Stimulated activated CD8-positive, alpha-beta memory T cell treated with anti-CD3 and anti-CD28 coated beads, Interleukin-15, amount 100 ng/mL, for 48 hours (primary cell): Measurements from ENCODE around the gene PIWIL1.

ENCODE experiments used
- DNase-seq, 2 donors: peaks; one replicate each; pipeline ENCODE4 v3.0.0-alpha.2; 2020; ENCODE audit warnings: low read depth in 2 of 2

Gene PIWIL1

DNA sequence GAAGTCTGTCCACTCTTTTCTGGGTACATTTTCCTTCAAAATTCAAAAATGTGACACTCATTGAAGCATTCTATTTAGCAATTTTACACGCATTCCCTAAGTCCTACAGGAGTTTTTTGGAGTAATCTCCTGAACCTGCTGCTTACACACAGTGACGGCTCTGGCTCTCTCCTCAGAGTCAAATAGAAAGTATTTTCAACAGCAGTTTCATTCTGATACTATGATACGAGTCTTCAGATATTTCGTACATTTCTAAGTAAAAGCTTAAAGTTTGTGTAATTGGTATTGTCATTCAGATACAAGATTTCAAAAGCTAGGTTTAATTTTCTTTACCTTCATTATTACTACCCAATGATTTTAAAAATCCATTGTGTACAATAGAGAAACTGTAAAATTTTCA lies 36.4 kb downstream of the PIWIL1 start:
- DNase-seq: no peak

DNA sequence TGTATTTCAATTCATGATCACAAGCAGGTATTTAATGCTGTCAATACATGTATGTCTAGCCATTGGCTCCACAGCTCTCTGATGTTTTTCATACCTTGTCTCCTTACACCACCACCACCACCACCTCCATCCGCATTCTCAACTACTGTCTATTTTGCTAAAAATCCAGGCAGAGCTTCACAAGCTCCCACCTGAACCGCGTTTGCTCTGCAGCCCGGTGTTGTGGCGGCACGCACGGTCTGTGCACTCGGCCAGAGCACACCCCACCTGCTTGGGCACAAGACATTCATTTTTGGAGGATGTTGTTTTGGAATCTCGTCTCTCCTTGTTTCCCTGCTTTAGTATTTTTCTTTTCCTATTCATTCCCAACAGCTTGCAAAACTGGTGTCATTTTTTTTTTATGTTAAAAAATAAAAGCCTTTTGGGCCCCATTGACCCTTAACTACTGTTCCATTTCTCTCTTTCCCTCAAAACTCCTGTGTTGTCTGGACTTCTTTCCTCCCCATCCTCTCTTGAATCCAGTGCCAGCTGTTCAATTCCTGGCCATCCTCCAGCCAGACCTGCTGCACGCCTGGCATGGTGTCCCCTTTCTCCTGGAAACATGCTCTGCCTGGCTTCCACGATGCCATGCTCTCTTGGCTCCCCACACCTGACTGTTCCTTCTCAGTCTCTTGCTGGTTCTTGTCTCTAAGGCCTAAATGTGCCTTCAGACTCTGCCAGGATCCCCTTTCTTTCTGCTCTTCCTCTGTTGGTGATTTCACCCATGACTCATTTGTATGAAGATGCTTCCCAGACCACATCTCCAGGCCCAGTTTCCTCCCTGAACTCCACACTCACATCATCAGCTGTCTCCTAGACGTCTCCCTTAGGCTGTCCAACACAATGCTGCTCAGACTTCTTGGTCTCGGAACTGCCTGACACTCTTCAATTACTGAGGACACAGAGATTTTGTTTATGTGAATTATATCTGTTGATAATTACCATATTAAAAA lies 37.9 kb downstream of the PIWIL1 start:
- DNase-seq: no peak

DNA sequence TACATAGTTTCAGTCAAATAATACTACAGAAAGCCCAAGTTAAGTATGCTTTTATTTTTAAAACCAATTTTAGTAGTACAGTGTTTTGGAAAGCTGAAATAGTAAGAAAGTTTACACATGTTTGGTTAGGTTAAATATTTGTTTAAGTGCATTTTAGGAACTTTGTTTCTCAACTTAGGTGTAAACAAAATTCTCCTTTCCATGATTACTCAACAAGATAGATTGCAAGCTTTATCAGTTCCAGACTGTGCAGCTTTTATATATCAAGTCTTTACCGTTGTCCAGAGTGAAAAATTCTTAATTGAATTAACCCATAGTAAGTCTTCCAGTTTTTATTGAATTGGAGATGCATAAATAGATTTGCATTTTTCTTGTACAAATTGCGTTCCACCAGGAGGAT lies 45.1 kb downstream of the PIWIL1 start:
- DNase-seq: no peak

DNA sequence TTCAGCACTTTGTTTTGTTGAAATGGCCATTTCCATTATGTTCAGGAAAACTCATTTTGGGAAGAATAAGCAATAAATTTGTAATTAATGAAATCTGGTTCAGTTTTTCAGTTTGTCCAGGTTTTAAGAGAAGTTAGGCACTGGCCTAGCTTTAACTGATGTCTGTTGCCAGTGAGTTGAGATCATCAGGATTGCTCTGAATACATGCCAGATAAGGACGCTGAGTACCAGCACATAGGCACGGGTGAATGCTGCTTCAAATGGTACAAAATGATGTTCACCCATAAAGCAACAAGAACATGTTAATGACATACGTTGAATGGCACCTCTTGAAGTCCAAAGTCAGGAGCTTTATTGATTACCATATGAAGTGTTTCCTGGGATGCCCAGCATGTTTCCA lies 46.5 kb downstream of the PIWIL1 start:
- DNase-seq: no peak

DNA sequence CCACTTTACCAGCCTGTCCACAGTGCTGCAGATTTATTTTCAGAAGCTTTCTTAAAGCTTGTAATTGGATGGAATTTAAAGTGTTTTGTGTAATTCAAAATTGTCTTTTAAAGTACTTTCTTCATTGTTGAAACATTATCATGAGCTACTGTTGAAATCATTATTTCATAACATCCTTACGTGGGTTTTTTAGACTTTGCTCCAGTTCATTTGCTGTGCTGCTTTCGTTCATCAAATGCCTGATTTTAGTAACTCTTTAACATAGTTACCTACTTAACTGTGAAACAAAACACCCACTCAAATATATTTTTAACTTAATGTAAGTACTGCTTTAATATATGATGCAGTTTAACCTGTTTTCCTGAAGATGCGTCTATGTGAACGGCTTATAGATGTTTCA lies 47.5 kb downstream of the PIWIL1 start:
- no peak for DNase-seq

DNA sequence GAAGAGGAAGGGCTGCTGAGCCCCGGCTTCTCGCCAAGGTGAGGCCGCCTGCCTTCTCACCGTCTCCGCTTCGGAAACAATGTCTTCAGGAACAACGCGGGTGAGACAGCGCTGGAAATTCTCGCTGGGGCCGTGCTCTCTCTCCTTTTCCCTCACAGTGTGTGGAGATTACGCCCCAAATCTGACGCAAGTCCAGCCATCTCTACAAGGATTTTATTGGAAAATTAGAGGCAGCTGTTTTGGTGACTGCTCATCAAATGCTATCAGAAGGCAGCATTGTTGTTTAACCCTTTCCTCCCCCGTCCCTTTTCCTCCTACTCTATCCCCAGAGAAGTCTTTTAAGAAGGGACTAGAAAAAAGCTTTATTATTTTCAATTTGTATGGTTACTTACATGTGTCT lies 53.5 kb downstream of the PIWIL1 start:
- DNase-seq: no peak

DNA sequence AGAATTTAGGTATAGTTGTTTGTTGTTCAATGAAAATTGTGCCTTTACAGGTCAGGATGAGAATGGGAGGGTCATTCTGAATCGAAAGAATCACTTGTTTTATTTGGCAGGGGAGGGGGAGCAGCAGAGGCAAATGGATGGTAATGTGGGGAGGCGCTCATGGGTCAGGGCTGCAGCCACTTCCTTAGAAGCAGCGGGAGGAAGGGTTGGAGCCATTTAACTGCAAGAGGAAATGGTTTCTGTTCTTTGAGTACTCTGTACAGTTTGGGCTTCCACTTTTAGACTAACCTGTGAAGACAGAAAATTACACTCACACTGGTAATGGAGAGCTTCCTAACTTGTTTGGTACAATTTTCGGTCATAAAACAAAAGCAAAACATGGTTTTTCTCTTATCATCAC lies 57.2 kb downstream of the PIWIL1 start:
- no peak for DNase-seq

DNA sequence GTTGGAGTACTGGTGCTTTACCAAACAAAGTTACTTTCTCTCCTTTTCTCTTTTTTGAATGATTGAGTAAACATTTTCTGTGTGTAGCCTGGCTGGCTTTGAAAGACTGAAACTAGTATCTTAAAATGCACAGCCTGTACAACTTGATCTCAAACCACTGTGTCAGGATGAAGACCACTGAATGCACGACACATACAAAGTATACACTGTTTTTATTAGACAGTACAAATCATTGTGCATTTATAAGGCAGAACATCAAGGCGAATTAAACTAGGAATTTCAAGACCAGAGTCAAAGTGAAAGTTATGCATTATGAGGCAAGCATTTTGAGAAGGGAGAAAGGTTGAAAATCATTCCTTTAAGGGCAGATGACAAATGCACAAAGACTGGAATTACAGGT lies 59.0 kb downstream of the PIWIL1 start:
- no peak for DNase-seq

DNA sequence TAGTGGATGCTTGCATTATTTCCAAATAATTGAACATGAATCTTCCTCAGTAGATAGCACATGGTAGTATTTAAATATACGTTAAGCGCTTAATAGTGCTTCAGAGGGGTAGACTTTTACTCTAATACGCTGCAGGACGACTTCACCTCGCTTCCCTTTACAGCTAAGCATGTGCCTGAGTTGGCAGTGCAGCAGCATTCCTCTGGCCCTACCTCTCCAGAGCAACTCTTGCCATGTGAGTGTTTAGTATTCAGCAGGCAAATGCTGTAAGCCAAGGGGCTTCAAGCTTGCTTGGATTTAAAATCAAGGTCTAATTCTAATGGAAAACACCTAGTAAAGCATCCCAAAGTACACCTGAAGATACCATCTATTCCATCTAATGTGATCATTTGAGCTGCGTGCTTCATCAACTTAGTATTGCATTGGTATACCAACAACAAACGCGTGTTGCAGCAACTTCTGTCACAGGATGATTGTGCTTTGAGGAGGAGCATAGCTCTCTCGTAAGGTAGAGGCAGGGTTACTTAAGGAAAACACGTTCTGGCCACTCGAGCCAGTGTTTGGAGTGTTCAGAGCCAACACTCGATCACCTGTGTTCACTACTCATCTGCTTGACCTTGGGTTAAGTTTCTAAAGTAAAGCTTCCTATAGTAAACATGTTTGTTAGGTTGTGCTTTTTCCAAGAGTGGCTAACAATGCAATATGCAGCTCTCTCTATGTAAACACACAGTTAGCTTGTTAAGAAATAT lies 60.6 kb downstream of the PIWIL1 start:
- no peak for DNase-seq

DNA sequence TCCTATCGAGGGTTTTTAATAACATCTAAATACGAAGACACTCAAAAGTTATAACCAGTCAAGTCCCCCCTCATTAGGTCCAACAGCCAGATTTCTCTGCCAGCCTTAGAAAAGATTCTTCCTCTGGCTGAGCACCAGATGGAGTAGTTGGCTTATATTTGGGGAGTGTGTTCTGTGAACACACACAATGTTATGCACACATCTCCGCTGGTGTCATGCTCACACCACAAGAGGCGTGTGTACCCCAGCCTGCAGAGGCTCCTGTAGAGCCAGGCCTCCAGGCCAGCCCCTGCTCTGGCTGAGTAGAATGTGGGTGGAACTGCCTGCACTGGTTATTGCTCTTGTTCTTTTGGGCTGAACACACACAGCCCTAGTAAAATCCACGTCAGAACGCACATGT lies 64.0 kb downstream of the PIWIL1 start:
- DNase-seq: no peak

DNA sequence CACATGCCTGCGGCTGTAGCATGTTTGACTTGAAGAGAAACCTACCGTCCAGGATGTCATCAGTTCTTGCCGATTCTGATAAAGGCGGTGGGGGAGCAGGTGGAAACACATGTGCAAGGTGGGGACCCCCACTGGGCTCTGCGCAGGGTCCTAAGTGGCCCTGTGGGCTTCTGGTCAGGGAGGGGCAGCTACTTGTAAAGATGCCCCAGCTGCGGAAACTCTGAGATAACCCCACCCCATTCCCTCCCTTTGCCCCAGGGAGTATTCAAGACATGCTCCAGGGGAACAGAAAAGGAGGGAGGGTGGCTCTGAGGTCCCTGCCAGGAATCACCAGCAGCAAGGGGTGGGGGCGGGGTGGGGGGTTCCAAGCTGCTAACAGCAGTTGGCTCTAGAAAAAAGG lies 67.6 kb downstream of the PIWIL1 start:
- DNase-seq: no peak

DNA sequence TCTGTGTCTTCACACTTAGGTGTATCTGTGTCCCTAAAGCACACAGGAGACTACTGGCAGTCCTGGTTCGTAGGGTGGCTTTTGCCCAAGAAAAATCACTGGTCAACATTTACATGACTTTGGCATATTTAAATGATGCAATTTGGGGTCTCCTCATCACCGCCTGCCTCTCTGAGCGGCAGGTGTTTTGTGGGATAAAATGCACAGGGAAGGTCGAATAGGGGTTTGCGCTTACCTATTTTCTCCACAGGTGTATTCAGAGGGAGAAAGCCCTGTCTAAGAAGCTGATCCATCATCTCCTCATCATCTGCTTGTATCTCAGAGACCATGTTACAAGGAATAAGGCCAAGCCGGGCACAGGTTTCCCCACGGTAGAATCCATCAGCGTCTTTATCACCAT lies 74.7 kb downstream of the PIWIL1 start:
- DNase-seq: no peak

DNA sequence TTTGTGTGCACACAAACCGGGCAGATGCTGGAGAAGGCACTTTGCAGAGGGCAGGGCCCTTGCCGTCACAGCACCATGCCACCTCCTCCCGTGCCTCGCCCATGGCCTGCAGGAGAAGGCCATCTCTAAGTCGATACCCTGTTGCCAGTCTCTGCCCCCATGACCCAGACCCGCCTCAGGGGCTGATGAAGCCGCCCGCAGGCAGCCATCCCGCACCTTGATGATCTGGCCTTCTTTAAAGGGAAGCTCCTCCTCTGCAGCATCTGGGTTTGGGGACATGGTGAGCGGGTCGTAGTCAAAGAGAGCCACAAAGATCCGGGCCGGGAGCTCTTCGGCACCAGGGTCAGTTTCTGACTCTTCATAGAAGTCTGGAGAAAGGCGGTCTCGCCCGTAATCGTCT lies 76.2 kb downstream of the PIWIL1 start:
- DNase-seq: no peak

DNA sequence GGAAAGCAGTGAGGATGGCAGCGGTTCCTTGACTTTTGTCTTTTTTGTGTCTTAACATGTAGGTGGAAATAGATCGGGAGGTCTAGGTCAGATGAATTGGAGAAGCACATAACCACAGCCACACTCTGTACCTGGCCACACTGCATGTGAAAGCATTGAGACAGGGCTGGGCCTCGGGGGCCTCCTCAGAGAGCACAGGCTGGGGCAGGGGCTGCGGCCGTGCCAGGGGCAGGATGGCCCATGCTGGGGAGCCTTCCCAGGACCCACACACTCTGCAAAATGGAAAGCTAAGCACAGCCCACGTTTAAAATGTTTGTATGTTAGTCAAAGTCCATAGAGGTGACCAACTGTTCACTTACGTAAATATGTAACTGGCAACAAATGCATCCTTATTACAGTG lies 76.7 kb downstream of the PIWIL1 start:
- no peak for DNase-seq

DNA sequence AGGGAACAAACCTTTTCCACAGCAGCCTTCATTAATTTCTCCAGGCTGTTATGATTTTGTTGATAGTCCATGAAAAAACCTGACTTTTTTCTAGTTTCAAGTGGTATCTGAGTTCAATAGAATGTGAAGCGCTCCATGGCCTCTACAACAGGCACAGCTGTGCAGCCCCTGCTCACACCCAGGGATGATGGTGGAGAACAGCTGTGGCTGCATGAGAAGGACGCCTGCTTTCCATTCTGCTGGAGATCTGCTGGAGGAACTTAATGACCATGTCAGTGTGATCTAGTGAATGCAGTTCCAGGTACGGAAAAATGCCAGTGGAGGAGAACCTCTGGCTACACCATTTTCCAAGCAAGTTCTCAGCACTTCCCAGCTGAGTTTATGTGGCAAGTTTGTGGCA lies 80.6 kb downstream of the PIWIL1 start:
- DNase-seq: no peak

DNA sequence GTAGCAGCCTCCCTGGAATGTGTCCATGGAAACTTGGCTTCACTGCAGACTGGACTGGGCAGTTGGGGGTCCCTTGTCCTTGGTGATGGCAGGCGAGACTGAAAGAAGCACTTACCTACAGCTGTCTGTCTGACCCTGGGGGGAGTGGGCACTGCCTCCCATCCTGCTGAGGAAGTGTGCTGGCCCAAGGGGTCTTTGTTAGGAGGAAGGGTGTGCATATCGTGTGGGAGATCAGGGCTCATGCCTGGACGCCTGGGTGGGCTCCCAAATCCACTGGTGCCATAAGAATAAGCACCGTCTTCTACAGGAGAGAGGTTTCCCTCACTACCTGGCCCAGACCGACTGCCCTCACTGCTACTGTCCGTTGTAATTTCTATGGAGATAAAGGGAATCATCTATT lies 81.4 kb downstream of the PIWIL1 start:
- no peak for DNase-seq

DNA sequence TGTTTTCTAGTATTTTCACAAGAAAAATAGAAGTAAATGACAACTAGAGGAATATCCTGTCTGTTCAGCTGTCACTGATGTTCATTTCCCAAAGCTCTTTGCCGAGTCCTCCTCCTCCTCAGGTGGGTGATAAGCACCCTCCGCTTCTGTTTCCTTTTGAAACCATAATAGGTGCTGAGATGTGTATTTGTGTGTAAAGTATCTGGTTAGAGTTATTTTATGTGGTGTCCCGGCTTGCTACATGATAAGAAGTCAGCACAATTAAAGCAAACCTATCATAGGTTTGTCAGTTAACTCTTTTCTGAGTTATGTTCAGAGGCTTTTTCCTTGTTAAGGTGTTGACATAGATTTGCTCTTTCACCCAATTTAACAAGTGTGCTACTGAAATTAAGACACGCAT lies 82.4 kb downstream of the PIWIL1 start:
- DNase-seq: no peak

DNA sequence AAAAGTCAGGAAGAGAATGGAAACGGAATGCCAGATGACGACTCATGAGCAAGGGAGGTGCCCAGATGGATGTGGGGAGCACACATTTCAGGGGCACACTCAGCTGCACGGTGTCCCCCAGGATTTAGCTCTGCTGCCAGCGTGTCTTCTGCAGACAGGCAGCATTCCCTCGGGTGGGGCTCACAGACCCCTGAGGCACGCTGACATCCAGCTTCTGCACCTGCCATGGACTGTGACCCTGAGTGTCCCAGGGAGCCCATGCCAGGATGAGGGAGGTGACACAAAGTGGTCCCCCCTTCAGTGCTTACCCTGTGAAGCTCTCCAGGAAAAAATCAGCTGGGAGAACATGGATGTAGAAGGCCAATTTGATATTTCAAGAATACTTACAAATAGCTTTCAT lies 84.2 kb downstream of the PIWIL1 start:
- DNase-seq: no peak
